HL-60 (cell line): Measurements from ENCODE around the gene PAXIP1.

Source experiments
- DNase-seq, 2 experiments: peaks; one replicate each; pipeline ENCODE4 v3.0.0-alpha.2; 2010 to 2020; ENCODE audit warnings: low read depth in 1 of 2, low spot score in 1 of 2
- H3K27ac ChIP-seq: fragments of 250-450 bp; sonication (Bioruptor Pico); replicated peaks from 2 replicates; pipeline ENCODE4 v1.5.1; 2020; ENCODE audit warnings: mild to moderate bottlenecking, moderate library complexity
- H3K27me3 ChIP-seq: fragments of 250-450 bp; sonication (Bioruptor Pico); 2 replicates; pipeline ENCODE4 v1.5.1; 2021; ENCODE audit warnings: mild to moderate bottlenecking, moderate library complexity; ENCODE audit not compliant: insufficient read depth, poor library complexity, severe bottlenecking
- H3K4me3 ChIP-seq: replicated peaks from 2 replicates; pipeline ENCODE4 v1.5.1; 2011; ENCODE audit warnings: mild to moderate bottlenecking, control low read depth, low read length; ENCODE audit not compliant: insufficient read depth
- GABPA ChIP-seq: IDR thresholded peaks from 2 replicates; pipeline ENCODE4 v1.6.1; 2012; ENCODE audit warnings: low read depth
- POLR2AphosphoS5 ChIP-seq: IDR thresholded peaks from 2 replicates; pipeline ENCODE4 v1.6.1; 2012; ENCODE audit warnings: low read depth
- SPI1 ChIP-seq: IDR thresholded peaks from 2 replicates; pipeline ENCODE4 v1.6.1; 2012; ENCODE audit warnings: low read depth, mild to moderate bottlenecking, borderline replicate concordance
- long read RNA-seq: library from polyadenylated mRNA; unstranded; transcript quantifications from one replicate; pipeline ENCODE4 v2.0.0, GENCODE V29; 2020
- TF ChIP-seq, protein P1 (sequence below): IDR thresholded peaks from 2 replicates; pipeline ENCODE4 v1.6.1; 2012; ENCODE audit warnings: low read depth; ENCODE audit not compliant: insufficient replicate concordance
- TF ChIP-seq, protein P2 (sequence below): IDR thresholded peaks from one replicate; pipeline ENCODE4 v1.5.1; 2011; ENCODE audit warnings: low read length, control low read depth, inconsistent platforms; ENCODE audit not compliant: insufficient read depth

Gene PAXIP1, protein sequence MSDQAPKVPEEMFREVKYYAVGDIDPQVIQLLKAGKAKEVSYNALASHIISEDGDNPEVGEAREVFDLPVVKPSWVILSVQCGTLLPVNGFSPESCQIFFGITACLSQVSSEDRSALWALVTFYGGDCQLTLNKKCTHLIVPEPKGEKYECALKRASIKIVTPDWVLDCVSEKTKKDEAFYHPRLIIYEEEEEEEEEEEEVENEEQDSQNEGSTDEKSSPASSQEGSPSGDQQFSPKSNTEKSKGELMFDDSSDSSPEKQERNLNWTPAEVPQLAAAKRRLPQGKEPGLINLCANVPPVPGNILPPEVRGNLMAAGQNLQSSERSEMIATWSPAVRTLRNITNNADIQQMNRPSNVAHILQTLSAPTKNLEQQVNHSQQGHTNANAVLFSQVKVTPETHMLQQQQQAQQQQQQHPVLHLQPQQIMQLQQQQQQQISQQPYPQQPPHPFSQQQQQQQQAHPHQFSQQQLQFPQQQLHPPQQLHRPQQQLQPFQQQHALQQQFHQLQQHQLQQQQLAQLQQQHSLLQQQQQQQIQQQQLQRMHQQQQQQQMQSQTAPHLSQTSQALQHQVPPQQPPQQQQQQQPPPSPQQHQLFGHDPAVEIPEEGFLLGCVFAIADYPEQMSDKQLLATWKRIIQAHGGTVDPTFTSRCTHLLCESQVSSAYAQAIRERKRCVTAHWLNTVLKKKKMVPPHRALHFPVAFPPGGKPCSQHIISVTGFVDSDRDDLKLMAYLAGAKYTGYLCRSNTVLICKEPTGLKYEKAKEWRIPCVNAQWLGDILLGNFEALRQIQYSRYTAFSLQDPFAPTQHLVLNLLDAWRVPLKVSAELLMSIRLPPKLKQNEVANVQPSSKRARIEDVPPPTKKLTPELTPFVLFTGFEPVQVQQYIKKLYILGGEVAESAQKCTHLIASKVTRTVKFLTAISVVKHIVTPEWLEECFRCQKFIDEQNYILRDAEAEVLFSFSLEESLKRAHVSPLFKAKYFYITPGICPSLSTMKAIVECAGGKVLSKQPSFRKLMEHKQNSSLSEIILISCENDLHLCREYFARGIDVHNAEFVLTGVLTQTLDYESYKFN
- long read RNA-seq, transcript PAXIP1-201 (21 exons, 3,711 nt) = major isoform, 23 of 41 reads
- long read RNA-seq, partial matches to known transcripts = 14 of 41 reads
- long read RNA-seq, other reads (novel, unspliced or antisense) = 4 of 41 reads

DNA sequence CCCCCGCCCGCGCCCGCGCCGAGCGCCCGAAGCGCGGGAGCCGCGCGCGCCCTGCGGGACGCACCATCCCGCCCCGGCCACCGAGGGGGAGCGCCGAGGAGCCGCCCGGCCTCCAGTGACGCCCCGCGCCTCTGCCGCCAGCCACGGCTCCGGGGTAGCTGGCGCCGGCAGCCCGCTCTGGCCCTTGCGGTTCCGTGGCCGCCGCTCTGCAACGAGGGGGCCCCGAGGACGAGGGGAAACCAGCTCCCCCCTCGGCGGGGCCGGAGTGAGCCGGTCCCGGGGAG is at the start of gene PAXIP1:
TSS of gene PAXIP1 (minus strand) at position 33 of the 284 bp plus-strand sequence. CDS start 195 bp downstream, outside the sequence.
- Histone ChIP-seq H3K27me3 (no peaks in the 10 kb centered on the region), H3K27ac (peak within 1 kb of the TSS; percentile 96), H3K4me3 (peak within 1 kb of the TSS; percentile 86)
- TF ChIP-seq SPI1 (no peak), GABPA (no peak), POLR2AphosphoS5 (no peak)
- TF ChIP-seq, protein P1, sequence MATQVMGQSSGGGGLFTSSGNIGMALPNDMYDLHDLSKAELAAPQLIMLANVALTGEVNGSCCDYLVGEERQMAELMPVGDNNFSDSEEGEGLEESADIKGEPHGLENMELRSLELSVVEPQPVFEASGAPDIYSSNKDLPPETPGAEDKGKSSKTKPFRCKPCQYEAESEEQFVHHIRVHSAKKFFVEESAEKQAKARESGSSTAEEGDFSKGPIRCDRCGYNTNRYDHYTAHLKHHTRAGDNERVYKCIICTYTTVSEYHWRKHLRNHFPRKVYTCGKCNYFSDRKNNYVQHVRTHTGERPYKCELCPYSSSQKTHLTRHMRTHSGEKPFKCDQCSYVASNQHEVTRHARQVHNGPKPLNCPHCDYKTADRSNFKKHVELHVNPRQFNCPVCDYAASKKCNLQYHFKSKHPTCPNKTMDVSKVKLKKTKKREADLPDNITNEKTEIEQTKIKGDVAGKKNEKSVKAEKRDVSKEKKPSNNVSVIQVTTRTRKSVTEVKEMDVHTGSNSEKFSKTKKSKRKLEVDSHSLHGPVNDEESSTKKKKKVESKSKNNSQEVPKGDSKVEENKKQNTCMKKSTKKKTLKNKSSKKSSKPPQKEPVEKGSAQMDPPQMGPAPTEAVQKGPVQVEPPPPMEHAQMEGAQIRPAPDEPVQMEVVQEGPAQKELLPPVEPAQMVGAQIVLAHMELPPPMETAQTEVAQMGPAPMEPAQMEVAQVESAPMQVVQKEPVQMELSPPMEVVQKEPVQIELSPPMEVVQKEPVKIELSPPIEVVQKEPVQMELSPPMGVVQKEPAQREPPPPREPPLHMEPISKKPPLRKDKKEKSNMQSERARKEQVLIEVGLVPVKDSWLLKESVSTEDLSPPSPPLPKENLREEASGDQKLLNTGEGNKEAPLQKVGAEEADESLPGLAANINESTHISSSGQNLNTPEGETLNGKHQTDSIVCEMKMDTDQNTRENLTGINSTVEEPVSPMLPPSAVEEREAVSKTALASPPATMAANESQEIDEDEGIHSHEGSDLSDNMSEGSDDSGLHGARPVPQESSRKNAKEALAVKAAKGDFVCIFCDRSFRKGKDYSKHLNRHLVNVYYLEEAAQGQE = no peak
- TF ChIP-seq, protein P2, sequence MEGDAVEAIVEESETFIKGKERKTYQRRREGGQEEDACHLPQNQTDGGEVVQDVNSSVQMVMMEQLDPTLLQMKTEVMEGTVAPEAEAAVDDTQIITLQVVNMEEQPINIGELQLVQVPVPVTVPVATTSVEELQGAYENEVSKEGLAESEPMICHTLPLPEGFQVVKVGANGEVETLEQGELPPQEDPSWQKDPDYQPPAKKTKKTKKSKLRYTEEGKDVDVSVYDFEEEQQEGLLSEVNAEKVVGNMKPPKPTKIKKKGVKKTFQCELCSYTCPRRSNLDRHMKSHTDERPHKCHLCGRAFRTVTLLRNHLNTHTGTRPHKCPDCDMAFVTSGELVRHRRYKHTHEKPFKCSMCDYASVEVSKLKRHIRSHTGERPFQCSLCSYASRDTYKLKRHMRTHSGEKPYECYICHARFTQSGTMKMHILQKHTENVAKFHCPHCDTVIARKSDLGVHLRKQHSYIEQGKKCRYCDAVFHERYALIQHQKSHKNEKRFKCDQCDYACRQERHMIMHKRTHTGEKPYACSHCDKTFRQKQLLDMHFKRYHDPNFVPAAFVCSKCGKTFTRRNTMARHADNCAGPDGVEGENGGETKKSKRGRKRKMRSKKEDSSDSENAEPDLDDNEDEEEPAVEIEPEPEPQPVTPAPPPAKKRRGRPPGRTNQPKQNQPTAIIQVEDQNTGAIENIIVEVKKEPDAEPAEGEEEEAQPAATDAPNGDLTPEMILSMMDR = no peak
- DNase-seq = peak; percentile 45 to 46

DNA sequence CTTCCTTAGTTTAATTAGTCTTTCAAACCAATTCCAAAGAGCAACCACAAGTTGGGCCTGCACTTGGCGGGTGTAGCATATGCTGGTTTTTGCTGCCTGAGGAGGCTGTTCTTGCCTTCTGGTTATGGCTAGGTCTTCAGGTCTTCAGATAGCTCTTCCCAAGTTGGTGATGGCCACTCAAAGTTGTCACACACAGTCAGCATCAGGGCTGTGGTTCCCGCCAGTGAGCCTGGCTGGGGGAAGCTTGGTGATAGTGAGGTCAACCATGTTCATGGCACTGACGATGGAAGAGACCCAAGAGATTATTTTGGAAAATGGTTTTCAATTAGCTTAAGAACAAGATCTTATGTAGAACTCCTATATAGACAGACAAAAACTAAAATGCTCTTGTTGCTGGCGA is 48.4 kb upstream of the PAXIP1 start:
- TF ChIP-seq SPI1 (no peak), GABPA (no peak), POLR2AphosphoS5 (no peak)
- TF ChIP-seq, protein P2 = no peak
- TF ChIP-seq, protein P1 = no peak
- Histone ChIP-seq H3K27me3 (no peaks in the 10 kb centered on the region), H3K27ac (no peak overlapping the region), H3K4me3 (no peak overlapping the region)
- DNase-seq = no peak

DNA sequence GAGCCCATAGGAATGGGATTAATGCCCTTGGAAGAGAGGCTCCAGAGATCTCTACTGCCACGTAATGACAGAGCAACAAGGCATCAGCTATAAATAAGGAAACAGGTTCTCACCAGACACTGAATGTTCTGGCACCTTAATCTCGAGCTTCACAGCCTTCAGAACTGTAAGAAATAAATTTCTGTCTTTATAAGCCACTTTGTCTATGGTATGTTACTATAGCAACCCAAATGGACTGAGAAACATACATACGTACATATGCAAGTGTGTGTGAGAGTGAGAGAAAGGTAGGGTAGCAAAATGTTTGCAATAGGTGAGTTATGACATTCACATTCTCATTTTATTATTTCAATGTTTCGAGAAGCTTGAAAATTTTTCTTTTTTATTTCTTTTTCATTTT is 45.1 kb upstream of the PAXIP1 start:
- H3K27ac ChIP-seq = no peak overlapping the region
- no peak overlapping the region for H3K4me3 ChIP-seq
- DNase-seq = no peak
- no peaks in the 10 kb centered on the region for H3K27me3 ChIP-seq
- TF ChIP-seq, protein P2 = no peak
- TF ChIP-seq, protein P1 = no peak
- TF ChIP-seq POLR2AphosphoS5 (no peak), SPI1 (no peak), GABPA (no peak)
